BE2C (cell line): ENCODE results near the gene CLEC4D.

Experiments
- DNase-seq: peaks from one replicate; pipeline ENCODE4 v3.0.0-alpha.2; 2020
- H3K27me3 ChIP-seq: fragments of 250-450 bp; sonication (Bioruptor Pico); 2 replicates; pipeline ENCODE4 v1.5.1; 2020; ENCODE audit warnings: mild to moderate bottlenecking
- H3K36me3 ChIP-seq: fragments of 250-450 bp; sonication (Bioruptor Pico); 2 replicates; pipeline ENCODE4 v1.5.1; 2020; ENCODE audit warnings: mild to moderate bottlenecking
- H3K4me1 ChIP-seq: fragments of 250-450 bp; sonication (Bioruptor Pico); 2 replicates; pipeline ENCODE4 v1.5.1; 2020
- H3K4me3 ChIP-seq: 2 replicates; pipeline ENCODE4 v1.5.1; 2011; ENCODE audit warnings: low read depth, low read length
- H3K9me3 ChIP-seq: fragments of 250-450 bp; sonication (Bioruptor Pico); 2 replicates; pipeline ENCODE4 v1.5.1; 2020
- CTCF ChIP-seq: IDR thresholded peaks from 2 replicates; pipeline ENCODE4 v1.5.1; 2012; ENCODE audit warnings: mild to moderate bottlenecking, low read depth, low read length

CLEC4D gene

GRCh38 chr12:8566525-8566924 is 53.2 kb downstream of the CLEC4D start:
- Histone ChIP-seq H3K4me1 (no peaks in the 10 kb centered on the region), H3K4me3 (no peak overlapping the region), H3K36me3 (no peaks in the 10 kb centered on the region), H3K9me3 (no peaks in the 10 kb centered on the region), H3K27me3 (no peaks in the 10 kb centered on the region)
- no peak for DNase-seq
- TF ChIP-seq CTCF: no peak
